Kidney (tissue), 14 donors: Measurements from ENCODE around the gene OGFR. TPM values are rescaled to one million over a fixed set of nuclear protein-coding genes. Genes with fewer than 3 reads are reported as not detected.

Experiments
- DNase-seq, 5 donors: peaks; one replicate each; pipeline ENCODE4 v3.0.0-alpha.2; 2013 to 2020
- FAIRE-seq: peaks from 2 replicates; lab custom pipeline; 2012; peaks lifted over from hg19 to GRCh38; lab: Jason Lieb, UNC
- H3K27ac ChIP-seq, 2 donors: one replicate each; pipeline ENCODE4 v1.7.0; 2013; ENCODE audit warnings: low read depth in 2 of 2, low read length in 2 of 2, inconsistent platforms in 1 of 2
- H3K27me3 ChIP-seq: one replicate; pipeline ENCODE4 v1.7.1; 2013; ENCODE audit warnings: low read length, inconsistent platforms; ENCODE audit not compliant: control insufficient read depth, insufficient read depth
- H3K36me3 ChIP-seq, 3 donors: one replicate each; pipeline versions ENCODE4 v1.7.0 to v1.7.1; 2013; ENCODE audit warnings: low read length in 3 of 3, control low read depth in 1 of 3, inconsistent platforms in 1 of 3; ENCODE audit not compliant: insufficient read depth in 3 of 3, control insufficient read depth in 2 of 3
- H3K4me1 ChIP-seq, 3 donors: one replicate each; pipeline versions ENCODE4 v1.7.0 to v1.7.1; 2013; ENCODE audit warnings: low read length in 3 of 3, inconsistent platforms in 1 of 3, low read depth in 1 of 3; ENCODE audit not compliant: control insufficient read depth in 2 of 3, insufficient read depth in 2 of 3
- H3K4me3 ChIP-seq, 3 donors: one replicate each; pipeline versions ENCODE4 v1.7.0 to v1.8.1; 2013; ENCODE audit warnings: low read length in 3 of 3, control low read depth in 1 of 3, inconsistent platforms in 1 of 3
- H3K9ac ChIP-seq, 3 donors: one replicate each; pipeline versions ENCODE4 v1.7.0 to v1.7.1; 2013; ENCODE audit warnings: low read length in 3 of 3, control low read depth in 1 of 3, inconsistent platforms in 1 of 3
- H3K9me3 ChIP-seq, 3 donors: one replicate each; pipeline versions ENCODE4 v1.7.0 to v1.7.1; 2013; ENCODE audit warnings: low read length in 3 of 3, control low read depth in 1 of 3, inconsistent platforms in 1 of 3; ENCODE audit not compliant: control insufficient read depth in 2 of 3, insufficient read depth in 1 of 3
- CTCF ChIP-seq: IDR thresholded peaks from 3 replicates; pipeline ENCODE4 v1.5.1; 2012; ENCODE audit warnings: mild to moderate bottlenecking, moderate library complexity, borderline replicate concordance; ENCODE audit not compliant: insufficient read depth; ENCODE audit errors: extremely low read depth
- intact Hi-C: fragments of 100-400 bp; cut with DNase I; formaldehyde crosslinking; loops from one replicate; pipeline ENCODE4 v1.11.1; 2022
- polyA plus RNA-seq: library from polyadenylated mRNA; stranded (reverse); fragments of 350-450 nt; fragmentation: Illumina TruSeq; extraction: RNeasy Lipid Tissue Mini Kit (QIAGEN cat#74804); gene quantifications from one replicate; pipeline ENCODE4 v1.2.3, GENCODE V29; 2014; ENCODE audit warnings: low read depth, low replicate concordance; ENCODE audit not compliant: insufficient read depth
- total RNA-seq: library from RNA; stranded (reverse); fragmentation: NEBNext Ultra II Directional; extraction: Animal tissue kit (Norgen Biotek cat#: 25700); gene quantifications from one replicate; pipeline ENCODE4 v1.2.1, GENCODE V29; 2021
- donor health status: control.
- donor health status: control.
- donor health status: control.
- donor health status: control.
- donor health status: control.
- donor health status: DM: yes; HTN: yes; CAD: no.
- donor health status: Normal renal cell carcinoma (clear cell type).

The OGFR gene
- total and polyA plus RNA-seq, 2 donors from 2014 or later, result 33.7 to 46.8 TPM

GRCh38 chr20:62830821-62831220 is 26.2 kb downstream of the OGFR start:
- no peaks in the 10 kb centered on the region for H3K36me3 ChIP-seq
- H3K9me3 ChIP-seq, result no peaks in the 10 kb centered on the region
- intact Hi-C loops, result no loop called here
- H3K4me3 ChIP-seq, result no peak overlapping the region
- H3K4me1 ChIP-seq, result peaks cover 0 to 10% (median 0%) of the 10 kb centered on the region in 3 donors
- H3K9ac ChIP-seq, result no peak overlapping the region
- FAIRE-seq, result no peak
- TF ChIP-seq CTCF, result no peak
- H3K27me3 ChIP-seq, result no peaks in the 10 kb centered on the region
- DNase-seq, result peak in 1 of 5 donors; percentile 73
- H3K27ac ChIP-seq, result no peak overlapping the region

- no peak overlapping the region for H3K9ac ChIP-seq
- no peaks in the 10 kb centered on the region for H3K36me3 ChIP-seq
- H3K4me1 ChIP-seq, result peaks cover 0 to 10% (median 0%) of the 10 kb centered on the region in 3 donors
- no peaks in the 10 kb centered on the region for H3K9me3 ChIP-seq
- no peak overlapping the region for H3K4me3 ChIP-seq
- H3K27me3 ChIP-seq, result no peaks in the 10 kb centered on the region
- DNase-seq (peak in 1 of 5 donors; percentile 78), FAIRE-seq (no peak)
- no peak for TF ChIP-seq CTCF
- intact Hi-C loops, result no loop called here
- H3K27ac ChIP-seq, result no peak overlapping the region
These were observed 26.7 kb downstream of the OGFR start for GRCh38 chr20:62831361-62831788.

DNA sequence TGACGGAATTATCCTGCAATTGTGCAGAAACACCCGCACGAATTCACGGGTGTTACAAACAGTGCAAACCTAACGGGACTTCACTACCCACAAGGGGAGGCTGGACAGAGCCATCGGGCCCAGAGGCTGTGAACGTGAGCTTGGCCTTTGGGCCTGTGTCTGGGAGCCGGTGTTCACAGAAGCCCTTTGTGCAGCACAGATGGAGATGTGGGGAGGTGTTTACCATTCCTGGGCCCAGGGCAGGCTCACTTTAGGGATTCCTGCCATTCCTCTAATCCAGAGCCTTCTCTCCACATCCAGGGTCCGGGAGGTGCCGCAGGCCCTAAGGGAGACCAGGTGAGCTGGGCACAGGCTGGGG is 27.2 kb downstream of the OGFR start:
- FAIRE-seq (no peak), DNase-seq (peak in 1 of 5 donors; percentile 43)
- H3K9ac ChIP-seq, result no peak overlapping the region
- no peak overlapping the region for H3K27ac ChIP-seq
- H3K9me3 ChIP-seq, result no peaks in the 10 kb centered on the region
- no peaks in the 10 kb centered on the region for H3K36me3 ChIP-seq
- no peak overlapping the region for H3K4me3 ChIP-seq
- no peaks in the 10 kb centered on the region for H3K27me3 ChIP-seq
- no peak for TF ChIP-seq CTCF
- peaks cover 0 to 13% (median 0%) of the 10 kb centered on the region in 3 donors for H3K4me1 ChIP-seq
- intact Hi-C loops, result no loop called here

GRCh38 chr20:62832212-62832922 is 27.7 kb downstream of the OGFR start:
- H3K4me3 ChIP-seq, result no peak overlapping the region

More at GRCh38 chr20:62832212-62832922, 27.7 kb downstream of the OGFR start:
- intact Hi-C loops, result no loop called here
- TF ChIP-seq CTCF, result no peak
- no peak for FAIRE-seq
- no peaks in the 10 kb centered on the region for H3K9me3 ChIP-seq
- H3K36me3 ChIP-seq, result no peaks in the 10 kb centered on the region
- no peak overlapping the region for H3K27ac ChIP-seq
- peaks cover 0 to 13% (median 0%) of the 10 kb centered on the region in 3 donors for H3K4me1 ChIP-seq
- peak in 1 of 5 donors; percentile 80 for DNase-seq
- no peak overlapping the region for H3K9ac ChIP-seq
- no peaks in the 10 kb centered on the region for H3K27me3 ChIP-seq
